ENCODE data around the gene SPTB.

- TF ChIP-seq CTCF (IDR thresholded peaks at IDR 0.05; ENCODE audit: low read length) (no peak), EZH2 (optimal IDR thresholded peaks at IDR 0.05; ENCODE audit: low read depth, low read length) (no peak), EZH2phosphoT487 (IDR thresholded peaks at IDR 0.05; ENCODE audit: low read length) (no peak)
Measured at GRCh38 chr14:64808449-64808848, 71.3 kb downstream of the SPTB start.
